H9 (cell line): ENCODE data around the gene CD320. TPM values are rescaled to one million over a fixed set of nuclear protein-coding genes. Genes with fewer than 3 reads are reported as not detected.

ENCODE experiments used
- DNase-seq: peaks from one replicate; pipeline ENCODE4 v3.0.0-alpha.2; 2017
- H2AFZ ChIP-seq: one replicate; pipeline ENCODE4 v1.6.1; 2013; ENCODE audit warnings: mild to moderate bottlenecking, low read length, control low read depth, moderate library complexity
- H2AK5ac ChIP-seq: 2 replicates; pipeline ENCODE4 v1.6.1; 2013; ENCODE audit warnings: low read length, control low read depth, mixed read lengths; ENCODE audit not compliant: insufficient read length
- H2BK120ac ChIP-seq: one replicate; pipeline ENCODE4 v1.6.1; 2013; ENCODE audit warnings: low read depth, mild to moderate bottlenecking, low read length, control low read depth, inconsistent platforms; ENCODE audit not compliant: poor library complexity, severe bottlenecking
- H2BK12ac ChIP-seq: 2 replicates; pipeline ENCODE4 v1.6.1; 2013; ENCODE audit warnings: low read length, control low read depth, mixed read lengths, low read depth; ENCODE audit not compliant: insufficient read length
- H2BK15ac ChIP-seq: 2 replicates; pipeline ENCODE4 v1.6.1; 2013; ENCODE audit warnings: low read depth, low read length, control low read depth
- H2BK20ac ChIP-seq: one replicate; pipeline ENCODE4 v1.6.1; 2013; ENCODE audit warnings: low read depth, mild to moderate bottlenecking, low read length, control low read depth, inconsistent platforms; ENCODE audit not compliant: poor library complexity, severe bottlenecking
- H2BK5ac ChIP-seq: 2 replicates; pipeline ENCODE4 v1.6.1; 2013; ENCODE audit warnings: low read length, control low read depth, mixed read lengths; ENCODE audit not compliant: insufficient read length
- H3K14ac ChIP-seq: 2 replicates; pipeline ENCODE4 v1.6.1; 2013; ENCODE audit warnings: low read length, control low read depth; ENCODE audit not compliant: insufficient read depth
- H3K18ac ChIP-seq: 2 replicates; pipeline ENCODE4 v1.6.1; 2013; ENCODE audit warnings: low read depth, mild to moderate bottlenecking, mixed read lengths, low read length, control low read depth; ENCODE audit not compliant: insufficient read length
- H3K23ac ChIP-seq: 2 replicates; pipeline ENCODE4 v1.6.1; 2013; ENCODE audit warnings: low read length, control low read depth, mixed read lengths, low read depth; ENCODE audit not compliant: insufficient read length
- H3K23me2 ChIP-seq: 2 replicates; pipeline ENCODE4 v1.6.1; 2013; ENCODE audit warnings: low read depth, mild to moderate bottlenecking, mixed read lengths, low read length, control low read depth; ENCODE audit not compliant: insufficient read length, poor library complexity, severe bottlenecking
- H3K27ac ChIP-seq: 2 replicates; pipeline ENCODE4 v1.5.1; 2013; ENCODE audit warnings: low read length, control low read depth, mixed read lengths, low read depth; ENCODE audit not compliant: insufficient read length
- H3K27me3 ChIP-seq: 2 replicates; pipeline ENCODE4 v1.6.1; 2013; ENCODE audit warnings: low read length, control low read depth, inconsistent platforms; ENCODE audit not compliant: insufficient read depth
- H3K4ac ChIP-seq: 2 replicates; pipeline ENCODE4 v1.6.1; 2013; ENCODE audit warnings: low read depth, mild to moderate bottlenecking, control low read depth, inconsistent platforms, low read length, moderate library complexity
- H3K4me1 ChIP-seq: 2 replicates; pipeline ENCODE4 v1.6.1; 2013; ENCODE audit warnings: low read length, control low read depth, inconsistent platforms; ENCODE audit not compliant: insufficient read depth
- H3K4me2 ChIP-seq: 2 replicates; pipeline ENCODE4 v1.6.1; 2013; ENCODE audit warnings: low read length, control low read depth, mixed read lengths; ENCODE audit not compliant: insufficient read length, insufficient read depth
- H3K56ac ChIP-seq: 2 replicates; pipeline ENCODE4 v1.6.1; 2013; ENCODE audit warnings: low read depth, mild to moderate bottlenecking, mixed read lengths, low read length, control low read depth; ENCODE audit not compliant: insufficient read length
- H3K79me1 ChIP-seq: 2 replicates; pipeline ENCODE4 v1.6.1; 2013; ENCODE audit warnings: low read depth, mild to moderate bottlenecking, moderate library complexity, low read length, control low read depth, inconsistent platforms; ENCODE audit not compliant: insufficient read depth, poor library complexity, severe bottlenecking
- H3K79me2 ChIP-seq: 2 replicates; pipeline ENCODE4 v1.6.1; 2013; ENCODE audit warnings: low read length, control low read depth, inconsistent platforms; ENCODE audit not compliant: insufficient read depth
- H3K9ac ChIP-seq: 2 replicates; pipeline ENCODE4 v1.6.1; 2013; ENCODE audit warnings: low read length, control low read depth, mixed read lengths; ENCODE audit not compliant: insufficient read length; ENCODE audit errors: extremely low read depth
- H3K9me3 ChIP-seq: one replicate; pipeline ENCODE4 v1.6.1; 2013; ENCODE audit warnings: low read depth, low read length, inconsistent platforms; ENCODE audit not compliant: control insufficient read depth
- H3T11ph ChIP-seq: one replicate; pipeline ENCODE4 v1.6.1; 2013; ENCODE audit warnings: mild to moderate bottlenecking, low read length, control low read depth, inconsistent platforms
- H4K20me1 ChIP-seq: one replicate; pipeline ENCODE4 v1.6.1; 2013; ENCODE audit not compliant: control insufficient read depth, insufficient read length, insufficient read depth
- H4K5ac ChIP-seq: 2 replicates; pipeline ENCODE4 v1.6.1; 2013; ENCODE audit warnings: low read depth, mild to moderate bottlenecking, mixed read lengths, low read length, control low read depth; ENCODE audit not compliant: insufficient read length
- H4K8ac ChIP-seq: replicated peaks from 2 replicates; pipeline ENCODE4 v1.6.1; 2013; ENCODE audit warnings: low read length, control low read depth, mixed read lengths, low read depth; ENCODE audit not compliant: insufficient read length
- H4K91ac ChIP-seq: 2 replicates; pipeline ENCODE4 v1.6.1; 2013; ENCODE audit warnings: low read depth, mild to moderate bottlenecking, moderate library complexity, mixed read lengths, low read length, control low read depth; ENCODE audit not compliant: insufficient read length
- H3K27ac Mint-ChIP-seq, 3 experiments: 2 replicates in 2 of 3; 3 replicates in 1 of 3; pipeline ENCODE4 v1.8.0; 2020 to 2021; ENCODE audit warnings: mixed read lengths in 3 of 3, mild to moderate bottlenecking in 1 of 3, moderate library complexity in 1 of 3
- H3K27me3 Mint-ChIP-seq: 2 replicates; pipeline ENCODE4 v1.8.0; 2021; ENCODE audit warnings: low read depth, mild to moderate bottlenecking, moderate library complexity, mixed read lengths
- H3K36me3 Mint-ChIP-seq, 3 experiments: 2 replicates in 2 of 3; 3 replicates in 1 of 3; pipeline ENCODE4 v1.8.0; 2020 to 2021; ENCODE audit warnings: low read depth in 3 of 3, mixed read lengths in 3 of 3; ENCODE audit not compliant: insufficient read depth in 1 of 3
- H3K4me1 Mint-ChIP-seq, 2 experiments: 2 replicates each; pipeline ENCODE4 v1.8.0; 2020; ENCODE audit warnings: mixed read lengths in 2 of 2
- H3K4me3 Mint-ChIP-seq, 2 experiments: 2 replicates in 1 of 2; 3 replicates in 1 of 2; pipeline ENCODE4 v1.8.0; 2020 to 2021; ENCODE audit warnings: mild to moderate bottlenecking in 2 of 2, mixed read lengths in 2 of 2, moderate library complexity in 1 of 2
- H3K9me3 Mint-ChIP-seq, 2 experiments: 2 replicates in 1 of 2; 3 replicates in 1 of 2; pipeline ENCODE4 v1.8.0; 2020; ENCODE audit warnings: mild to moderate bottlenecking in 2 of 2, mixed read lengths in 2 of 2, moderate library complexity in 1 of 2
- WGBS: extraction: QIAGEN DNeasy Blood & Tissue Kit; methylation state at CpG from one replicate; pipeline ENCODE4 v1.1.7; 2013; ENCODE audit warnings: missing lambda C conversion rate, low lambda C conversion rate, mixed read lengths; ENCODE audit not compliant: insufficient read length; ENCODE audit errors: extremely low coverage; 5-methylcytosine and 5-hydroxymethylcytosine counted together
- total RNA-seq: library from RNA; stranded (reverse); gene quantifications from 2 replicates; pipeline ENCODE4 v1.2.1, GENCODE V29; 2021
- TF ChIP-seq, protein P1 (sequence below): fragments of 200-600 bp; sonication (generic); conservative IDR thresholded peaks from 3 replicates; pipeline ENCODE4 v1.8.0; 2021; ENCODE audit warnings: antibody characterized with exemption, mild to moderate bottlenecking

CD320 gene
- total RNA-seq, 1 experiment from 2014 or later = 72.1 TPM

DNA sequence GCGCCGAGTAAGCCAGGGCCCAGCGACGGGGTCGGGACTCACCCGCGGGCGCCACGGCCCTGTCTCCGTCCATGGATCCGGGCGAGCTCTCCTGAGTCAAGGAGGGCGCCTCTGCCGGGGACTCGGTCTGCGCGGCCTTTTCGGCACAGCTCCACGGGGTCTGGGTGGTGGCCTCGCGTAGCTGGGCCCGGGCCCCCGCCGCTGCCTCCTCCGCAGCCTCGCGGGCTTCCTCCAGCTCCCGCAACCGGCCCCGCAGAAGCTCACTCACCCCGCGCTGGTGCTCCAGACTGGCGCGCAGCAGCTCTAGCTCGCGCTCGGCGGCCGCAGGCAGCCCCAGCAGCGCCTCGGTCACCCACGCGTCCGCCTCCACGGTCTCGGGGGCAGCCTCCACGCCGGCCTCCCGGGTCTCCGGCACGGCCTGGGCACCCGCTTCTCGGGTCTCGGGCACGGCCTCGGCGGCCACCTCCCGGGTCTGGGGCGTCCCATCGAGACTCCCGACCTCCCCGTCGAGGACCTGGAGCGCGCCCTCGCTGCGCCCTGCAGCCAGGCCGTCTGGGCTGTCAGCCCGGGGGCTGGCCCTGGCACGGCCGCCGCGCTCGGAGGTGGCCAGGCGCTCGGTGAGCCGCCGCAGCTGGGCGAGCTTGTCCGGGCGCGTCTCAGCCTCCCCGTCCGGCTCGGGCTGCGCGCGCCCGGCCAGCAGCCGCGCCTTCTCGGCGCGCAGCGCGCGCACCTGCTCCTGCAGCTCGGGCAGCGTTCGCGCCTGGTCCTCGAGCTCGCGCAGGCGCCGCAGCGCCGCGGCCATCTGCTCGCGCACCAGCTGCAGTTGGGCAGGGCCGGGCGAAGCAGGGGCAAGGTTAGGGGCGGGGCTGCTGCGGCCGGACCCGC lies 26.5 kb upstream of the CD320 start:
- Histone ChIP-seq H3K4me1 (no peaks in the 10 kb centered on the region; the same call in 1 of the 2 replicates), H4K20me1 (no peaks in the 10 kb centered on the region), H3K23ac (no peak overlapping the region), H2BK20ac (no peak overlapping the region), H2BK120ac (no peak overlapping the region), H3T11ph (no peak overlapping the region), H3K79me1 (no peaks in the 10 kb centered on the region), H3K9ac (no peak overlapping the region), H3K23me2 (peaks cover 12% of the 10 kb centered on the region), H2BK12ac (no peak overlapping the region), H3K18ac (no peak overlapping the region), H4K91ac (no peak overlapping the region), H3K4me2 (peak overlapping the region; percentile 38), H3K27me3 (peaks cover 18% of the 10 kb centered on the region; the same call in 1 of the 2 replicates), H2BK15ac (no peak overlapping the region), H2AFZ (no peak overlapping the region), H4K5ac (no peak overlapping the region), H2AK5ac (no peak overlapping the region), H3K4ac (no peak overlapping the region), H3K14ac (no peak overlapping the region), H2BK5ac (no peak overlapping the region), H3K27ac (no peak overlapping the region), H3K56ac (no peak overlapping the region), H3K79me2 (no peaks in the 10 kb centered on the region), H3K9me3 (no peaks in the 10 kb centered on the region), H4K8ac (no peak overlapping the region)
- Mint-ChIP-seq H3K4me3 (peak overlapping the region; percentile 59 to 80), H3K9me3 (no peaks in the 10 kb centered on the region; a peak in 2 of 5 replicates), H3K36me3 (peaks cover 0 to 2% (median 0%) of the 10 kb centered on the region in 3 experiments; a peak in 2 of 7 replicates), H3K27ac (no peak overlapping the region), H3K4me1 (peaks cover 12 to 14% of the 10 kb centered on the region in 2 experiments), H3K27me3 (peaks cover 46% of the 10 kb centered on the region)
- DNase-seq = peak; percentile 85
- no CpG with 5 or more reads among the region's 117 CpGs for WGBS
- TF ChIP-seq, protein P1, sequence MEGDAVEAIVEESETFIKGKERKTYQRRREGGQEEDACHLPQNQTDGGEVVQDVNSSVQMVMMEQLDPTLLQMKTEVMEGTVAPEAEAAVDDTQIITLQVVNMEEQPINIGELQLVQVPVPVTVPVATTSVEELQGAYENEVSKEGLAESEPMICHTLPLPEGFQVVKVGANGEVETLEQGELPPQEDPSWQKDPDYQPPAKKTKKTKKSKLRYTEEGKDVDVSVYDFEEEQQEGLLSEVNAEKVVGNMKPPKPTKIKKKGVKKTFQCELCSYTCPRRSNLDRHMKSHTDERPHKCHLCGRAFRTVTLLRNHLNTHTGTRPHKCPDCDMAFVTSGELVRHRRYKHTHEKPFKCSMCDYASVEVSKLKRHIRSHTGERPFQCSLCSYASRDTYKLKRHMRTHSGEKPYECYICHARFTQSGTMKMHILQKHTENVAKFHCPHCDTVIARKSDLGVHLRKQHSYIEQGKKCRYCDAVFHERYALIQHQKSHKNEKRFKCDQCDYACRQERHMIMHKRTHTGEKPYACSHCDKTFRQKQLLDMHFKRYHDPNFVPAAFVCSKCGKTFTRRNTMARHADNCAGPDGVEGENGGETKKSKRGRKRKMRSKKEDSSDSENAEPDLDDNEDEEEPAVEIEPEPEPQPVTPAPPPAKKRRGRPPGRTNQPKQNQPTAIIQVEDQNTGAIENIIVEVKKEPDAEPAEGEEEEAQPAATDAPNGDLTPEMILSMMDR = peak; percentile 18; the same call in 1 of the 3 replicates
